ENCODE results near the gene MAPKAPK2.

MAPKAPK2 gene

DNA sequence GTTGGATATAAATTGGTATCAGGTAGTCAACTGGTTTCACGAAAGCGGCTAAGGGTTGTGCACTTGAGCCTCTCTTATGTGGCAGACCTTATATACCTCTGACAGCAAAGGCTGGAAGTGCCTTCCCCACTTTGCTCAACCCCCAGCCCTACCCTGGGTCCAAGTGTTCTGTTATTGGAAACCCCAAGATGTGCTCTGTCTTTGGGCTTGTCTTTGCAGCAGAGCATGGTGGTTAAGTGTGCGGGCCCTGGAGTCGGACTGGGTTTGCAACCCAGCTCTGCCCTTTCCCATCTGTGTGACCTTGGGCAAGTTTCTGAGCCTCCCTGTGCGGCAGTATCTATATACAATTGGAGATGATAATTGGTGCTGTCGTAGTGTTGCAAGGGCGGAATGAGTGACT lies 98.8 kb downstream of the MAPKAPK2 start:
- DNase-seq, result no peak
